Measurements from ENCODE around the gene HELZ2.

DNA sequence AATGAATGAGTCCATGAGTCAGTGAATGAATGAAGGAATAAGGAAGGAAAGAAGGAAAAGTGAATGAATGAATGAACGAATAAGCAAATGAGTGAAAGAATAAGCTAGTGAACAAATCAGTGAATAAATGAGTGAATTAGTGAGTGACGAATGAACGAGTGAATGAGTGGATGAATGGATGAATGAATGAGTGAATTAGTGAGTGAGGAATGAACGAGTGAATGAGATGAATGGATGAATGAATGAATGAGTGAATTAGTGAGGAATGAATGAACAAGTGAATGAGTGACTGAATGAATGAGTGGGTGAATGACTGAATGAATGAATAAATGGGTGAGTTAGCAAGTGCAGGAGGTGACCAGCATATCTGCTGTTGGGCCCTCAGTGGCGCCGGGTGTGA is 30.3 kb downstream of the HELZ2 start:
- TF ChIP-seq, protein P1, sequence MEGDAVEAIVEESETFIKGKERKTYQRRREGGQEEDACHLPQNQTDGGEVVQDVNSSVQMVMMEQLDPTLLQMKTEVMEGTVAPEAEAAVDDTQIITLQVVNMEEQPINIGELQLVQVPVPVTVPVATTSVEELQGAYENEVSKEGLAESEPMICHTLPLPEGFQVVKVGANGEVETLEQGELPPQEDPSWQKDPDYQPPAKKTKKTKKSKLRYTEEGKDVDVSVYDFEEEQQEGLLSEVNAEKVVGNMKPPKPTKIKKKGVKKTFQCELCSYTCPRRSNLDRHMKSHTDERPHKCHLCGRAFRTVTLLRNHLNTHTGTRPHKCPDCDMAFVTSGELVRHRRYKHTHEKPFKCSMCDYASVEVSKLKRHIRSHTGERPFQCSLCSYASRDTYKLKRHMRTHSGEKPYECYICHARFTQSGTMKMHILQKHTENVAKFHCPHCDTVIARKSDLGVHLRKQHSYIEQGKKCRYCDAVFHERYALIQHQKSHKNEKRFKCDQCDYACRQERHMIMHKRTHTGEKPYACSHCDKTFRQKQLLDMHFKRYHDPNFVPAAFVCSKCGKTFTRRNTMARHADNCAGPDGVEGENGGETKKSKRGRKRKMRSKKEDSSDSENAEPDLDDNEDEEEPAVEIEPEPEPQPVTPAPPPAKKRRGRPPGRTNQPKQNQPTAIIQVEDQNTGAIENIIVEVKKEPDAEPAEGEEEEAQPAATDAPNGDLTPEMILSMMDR (IDR thresholded peaks at IDR 0.05; ENCODE audit: insufficient read depth, low read depth, low read length) = no peak
- TF ChIP-seq EZH2 (IDR thresholded peaks at IDR 0.05; ENCODE audit: insufficient read depth, low read length) = no peak
